Measurements from ENCODE around the gene DAB2.
A peak's percentile ranks its signal among the peaks of the same experiment; 100 is the strongest.

DAB2 gene

GRCh38 chr5:39424736-39425637 is at the start of gene DAB2:
DAB2 (minus strand) TSS chr5:39424980; CDS start chr5:39394320, 30,660 bp downstream.
- peak; percentile 42 to 53 for DNase-seq

- no peak for DNase-seq
Observed at GRCh38 chr5:39473156-39473775, 48.5 kb upstream of the DAB2 start.

- no peak for DNase-seq
Observed at GRCh38 chr5:39471836-39472508, 47.2 kb upstream of the DAB2 start.

GRCh38 chr5:39470811-39471210 is 46.0 kb upstream of the DAB2 start:
- no peak for DNase-seq

GRCh38 chr5:39469777-39470415 is 45.1 kb upstream of the DAB2 start:
- DNase-seq = no peak

- no peak for DNase-seq
Observed at GRCh38 chr5:39469176-39469575, 44.4 kb upstream of the DAB2 start.

GRCh38 chr5:39466846-39467245 is 42.1 kb upstream of the DAB2 start:
- no peak for DNase-seq

GRCh38 chr5:39465843-39466242 is 41.1 kb upstream of the DAB2 start:
- DNase-seq = no peak

- DNase-seq = no peak
Observed at GRCh38 chr5:39465097-39465496, 40.3 kb upstream of the DAB2 start.

GRCh38 chr5:39464088-39464487 is 39.3 kb upstream of the DAB2 start:
- no peak for DNase-seq

GRCh38 chr5:39462211-39462610 is 37.4 kb upstream of the DAB2 start:
- no peak for DNase-seq

GRCh38 chr5:39461007-39461682 is 36.4 kb upstream of the DAB2 start:
- no peak for DNase-seq

GRCh38 chr5:39459907-39460306 is 35.1 kb upstream of the DAB2 start:
- no peak for DNase-seq

GRCh38 chr5:39459071-39459470 is 34.3 kb upstream of the DAB2 start:
- DNase-seq = no peak

- DNase-seq = no peak
Observed at GRCh38 chr5:39455645-39456044, 30.9 kb upstream of the DAB2 start.

GRCh38 chr5:39453606-39454005 is 28.8 kb upstream of the DAB2 start:
- no peak for DNase-seq

- DNase-seq = no peak
Observed at GRCh38 chr5:39452846-39453245, 28.1 kb upstream of the DAB2 start.

GRCh38 chr5:39451276-39451941 is 26.6 kb upstream of the DAB2 start:
- DNase-seq = no peak

- no peak for DNase-seq
Observed at GRCh38 chr5:39450487-39450886, 25.7 kb upstream of the DAB2 start.

GRCh38 chr5:39449591-39449990 is 24.8 kb upstream of the DAB2 start:
- no peak for DNase-seq

GRCh38 chr5:39448506-39449128 is 23.8 kb upstream of the DAB2 start:
- no peak for DNase-seq

GRCh38 chr5:39447968-39448367 is 23.2 kb upstream of the DAB2 start:
- DNase-seq = no peak
